GM12865 (cell line): Measurements from ENCODE around the gene GALNT9.

Experiments used
- DNase-seq: peaks from one replicate; pipeline ENCODE4 v3.0.0; 2010; ENCODE audit warnings: low read depth
- H3K4me3 ChIP-seq: 2 replicates; pipeline ENCODE4 v1.5.1; 2011; ENCODE audit warnings: mild to moderate bottlenecking, low read depth, low read length, control low read depth
- CTCF ChIP-seq: IDR thresholded peaks from 2 replicates; pipeline ENCODE4 v1.5.1; 2011; ENCODE audit warnings: low read length, control low read depth, low read depth, inconsistent platforms; ENCODE audit not compliant: insufficient read depth; ENCODE audit errors: missing control alignments

The GALNT9 gene

DNA sequence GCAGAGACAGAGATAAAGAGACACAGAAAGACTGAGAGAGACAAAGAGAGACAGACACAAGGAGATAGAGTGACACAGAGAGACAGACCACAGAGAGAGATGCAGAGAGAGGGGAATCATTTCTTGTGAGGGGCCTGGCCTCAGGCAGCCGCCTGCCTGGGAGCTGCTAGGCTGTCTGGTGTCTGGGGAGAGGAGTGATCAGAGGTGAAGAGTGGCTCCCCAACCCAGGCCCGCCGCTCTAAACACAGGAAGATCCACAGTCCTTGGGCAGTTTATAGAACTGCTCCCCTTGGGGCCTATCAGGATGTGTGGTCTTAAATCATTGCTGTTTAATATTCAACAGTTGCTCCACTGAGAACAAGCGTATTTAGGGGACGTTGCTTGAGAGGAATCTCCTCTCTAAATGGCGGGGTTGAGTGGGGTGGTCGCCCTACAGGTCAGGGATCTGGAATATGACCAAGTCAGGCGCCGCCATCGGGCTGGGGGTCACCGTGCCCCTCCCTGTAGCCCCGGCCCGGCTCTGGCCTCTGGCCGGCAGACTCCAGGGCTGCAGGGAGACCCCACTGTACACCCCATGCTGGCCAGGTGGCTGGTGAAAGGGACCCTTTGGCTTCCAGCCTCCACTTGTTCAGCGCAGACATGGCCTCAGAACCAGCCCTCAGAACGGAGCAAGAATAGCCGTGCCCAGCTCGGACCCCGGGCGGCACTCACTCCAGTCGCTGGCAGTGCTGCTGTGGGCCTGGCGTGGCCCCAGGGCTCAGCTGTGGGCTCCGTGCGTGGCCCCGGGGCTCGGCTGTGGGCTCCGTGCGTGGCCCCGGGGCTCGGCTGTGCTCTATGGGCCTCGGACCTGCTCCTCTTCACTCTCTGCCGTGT lies 89.4 kb downstream of the GALNT9 start:
- no peak overlapping the region for H3K4me3 ChIP-seq
- no peak for DNase-seq
- TF ChIP-seq CTCF, result no peak

DNA sequence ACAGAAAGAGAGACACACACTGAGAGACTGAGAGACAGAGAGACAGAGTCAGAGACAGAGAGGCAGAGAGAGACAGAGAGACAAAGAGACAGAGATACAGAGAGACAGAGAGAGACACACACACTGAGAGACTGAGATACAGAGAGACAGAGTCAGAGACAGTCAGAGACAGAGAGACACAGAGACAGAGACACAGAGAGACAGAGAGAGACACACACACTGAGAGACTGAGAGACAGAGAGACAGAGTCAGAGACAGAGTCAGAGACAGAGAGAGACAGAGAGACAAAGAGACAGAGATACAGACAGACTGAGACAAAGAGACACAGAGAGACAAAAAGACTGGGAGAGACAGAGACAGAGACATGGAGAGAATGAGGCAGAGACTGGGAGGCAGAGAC lies 90.0 kb downstream of the GALNT9 start:
- no peak for TF ChIP-seq CTCF
- no peak overlapping the region for H3K4me3 ChIP-seq
- no peak for DNase-seq

DNA sequence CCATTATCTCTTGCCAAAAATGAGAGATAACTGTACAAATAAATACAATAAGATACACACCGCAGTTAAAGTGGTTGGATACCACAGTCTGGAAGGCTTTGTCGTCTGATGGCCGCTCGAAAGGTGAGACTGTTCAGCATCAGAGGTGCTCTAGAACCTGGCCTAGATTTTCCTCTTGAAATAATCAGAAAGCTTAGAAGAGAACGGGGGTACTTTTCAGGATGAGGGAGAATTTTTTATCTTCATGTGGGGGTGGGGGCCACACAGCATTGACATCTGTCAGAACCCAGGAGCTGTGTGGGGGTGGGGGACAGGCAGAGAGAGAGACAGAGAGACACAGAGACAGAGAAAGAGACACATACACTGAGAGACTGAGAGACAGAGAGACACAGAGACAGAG lies 90.5 kb downstream of the GALNT9 start:
- no peak overlapping the region for H3K4me3 ChIP-seq
- no peak for TF ChIP-seq CTCF
- no peak for DNase-seq

DNA sequence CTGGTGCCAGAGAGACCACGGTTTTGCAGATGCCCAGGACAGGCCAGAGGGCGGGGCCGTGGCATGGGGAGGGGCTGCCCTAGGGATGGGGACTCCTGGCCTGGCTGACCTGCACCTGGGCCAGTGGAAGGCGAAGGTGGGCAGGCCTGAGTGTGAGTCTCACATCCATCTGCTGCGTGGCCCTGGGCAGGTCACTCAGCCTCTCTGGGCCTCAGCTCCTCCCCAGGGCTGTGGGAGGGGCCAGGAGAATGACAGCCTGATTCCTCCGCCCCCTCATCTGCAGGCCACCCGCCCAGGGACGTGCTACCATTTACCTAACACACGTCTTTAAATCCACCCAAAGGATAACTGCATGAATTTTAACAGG lies 90.9 kb downstream of the GALNT9 start:
- no peak for TF ChIP-seq CTCF
- no peak overlapping the region for H3K4me3 ChIP-seq
- DNase-seq, result no peak

DNA sequence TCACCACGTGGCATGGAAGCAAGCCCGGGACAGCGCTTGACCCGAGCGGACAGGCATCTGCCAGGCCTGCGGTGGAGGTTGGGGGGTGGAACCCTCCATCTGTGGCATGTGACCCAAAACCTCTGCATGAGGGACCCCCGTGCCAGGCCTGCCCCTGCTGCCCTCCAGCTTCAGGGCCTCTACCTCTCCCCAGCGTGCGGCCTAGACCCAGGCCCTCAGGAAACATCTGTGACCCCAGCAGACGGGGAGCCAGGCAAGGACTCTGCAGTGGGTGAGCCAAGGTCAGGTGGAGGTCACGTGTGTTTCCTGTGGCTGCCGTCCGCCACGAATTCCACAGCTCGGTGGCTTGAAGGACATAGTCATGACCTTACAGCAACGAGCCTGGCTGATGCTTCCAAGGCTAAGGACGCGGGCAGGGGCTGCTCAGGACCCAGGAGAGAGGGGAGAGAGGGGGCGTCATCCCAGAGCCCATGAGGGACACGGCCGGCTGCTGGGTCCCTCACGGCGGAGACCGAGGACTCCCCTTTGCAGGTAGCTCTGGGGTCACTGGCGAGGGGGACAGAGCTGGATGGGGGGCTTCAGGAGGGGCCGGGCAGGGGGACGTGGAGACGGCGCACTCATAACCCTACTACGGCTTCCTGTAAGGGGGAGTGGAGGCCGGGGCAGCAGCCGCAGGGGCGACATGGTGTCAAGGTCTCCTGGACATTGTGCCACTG lies 91.5 kb downstream of the GALNT9 start:
- TF ChIP-seq CTCF, result no peak
- H3K4me3 ChIP-seq, result no peak overlapping the region

GRCh38 chr12:132236930-132237771 lies 92.2 kb downstream of the GALNT9 start:
- DNase-seq, result no peak
- H3K4me3 ChIP-seq, result no peak overlapping the region
- TF ChIP-seq CTCF, result no peak

More for the DNA sequence above, 91.5 kb downstream of the GALNT9 start:
- no peak for DNase-seq
